CD4-positive, alpha-beta T cell (primary cell): ENCODE measurements around the gene DMRTA1. TPM values are rescaled to one million over a fixed set of nuclear protein-coding genes. Genes with fewer than 3 reads are reported as not detected.

Experiments
- ATAC-seq: fragments of 200-7000 bp; cut with Tn5 transposase; one replicate; pipeline ENCODE4 v1.10.0; 2022; ENCODE audit warnings: mild to moderate bottlenecking; ENCODE audit not compliant: poor library complexity
- CTCF ChIA-PET: fragments of 350-600 bp; sonication (Branson Sonifier 250); formaldehyde crosslinking; loops from one replicate; lab custom pipeline; 2021; ENCODE audit warnings: antibody characterized with exemption, inconsistent platforms; lab: Charles Lee
- POLR2A ChIA-PET: fragments of 350-600 bp; sonication (Branson Sonifier 250); formaldehyde crosslinking; loops from one replicate; lab custom pipeline; 2021; ENCODE audit warnings: antibody characterized with exemption, inconsistent platforms; lab: Charles Lee
- DNase-seq, 14 experiments: peaks; one replicate each; pipeline ENCODE4 v3.0.0-alpha.2; 2013 to 2020; ENCODE audit warnings: mixed read lengths in 2 of 14
- H3K27ac ChIP-seq, 2 donors: one replicate each; pipeline versions ENCODE4 v1.5.1 to v1.7.0; 2013; ENCODE audit warnings: low read length in 2 of 2, low read depth in 1 of 2, mild to moderate bottlenecking in 1 of 2
- H3K27me3 ChIP-seq, 2 experiments: 1 replicate in 1 of 2; 2 replicates in 1 of 2; pipeline versions ENCODE4 v1.6.1 to v1.7.0; 2013; ENCODE audit warnings: low read length in 2 of 2, control low read depth in 1 of 2, mild to moderate bottlenecking in 1 of 2, moderate library complexity in 1 of 2; ENCODE audit not compliant: insufficient read depth in 2 of 2, control insufficient read depth in 1 of 2
- H3K36me3 ChIP-seq: one replicate; pipeline ENCODE4 v1.6.1; 2013; ENCODE audit warnings: low read length, control low read depth; ENCODE audit not compliant: insufficient read depth
- H3K4me1 ChIP-seq: one replicate; pipeline ENCODE4 v1.6.1; 2013; ENCODE audit warnings: low read length, control low read depth; ENCODE audit not compliant: insufficient read depth
- H3K4me3 ChIP-seq: one replicate; pipeline ENCODE4 v1.5.1; 2013; ENCODE audit warnings: mild to moderate bottlenecking, low read length, moderate library complexity
- H3K9me3 ChIP-seq, 2 experiments: 1 replicate in 1 of 2; 2 replicates in 1 of 2; pipeline versions ENCODE4 v1.6.1 to v1.7.0; 2013; ENCODE audit warnings: low read length in 2 of 2, mild to moderate bottlenecking in 2 of 2, control low read depth in 1 of 2, moderate library complexity in 1 of 2; ENCODE audit not compliant: control insufficient read depth in 1 of 2, insufficient read depth in 1 of 2
- H3K27ac Mint-ChIP-seq: one replicate; pipeline ENCODE4 v1.8.0; 2020; ENCODE audit warnings: mixed read lengths
- H3K27me3 Mint-ChIP-seq: one replicate; pipeline ENCODE4 v1.8.0; 2021; ENCODE audit warnings: mixed read lengths
- H3K36me3 Mint-ChIP-seq: one replicate; pipeline ENCODE4 v1.8.0; 2021; ENCODE audit warnings: low read depth, mixed read lengths
- H3K4me1 Mint-ChIP-seq: one replicate; pipeline ENCODE4 v1.8.0; 2021; ENCODE audit warnings: low read depth, mixed read lengths
- H3K4me3 Mint-ChIP-seq: one replicate; pipeline ENCODE4 v1.8.0; 2020; ENCODE audit warnings: mild to moderate bottlenecking, mixed read lengths
- H3K9me3 Mint-ChIP-seq: one replicate; pipeline ENCODE4 v1.8.0; 2020; ENCODE audit warnings: mixed read lengths
- intact Hi-C, 2 experiments: fragments of 100-400 bp; cut with DNase I in 1 of 2; cut with micrococcal nuclease in 1 of 2; formaldehyde crosslinking; loops; one replicate each; pipeline versions ENCODE4 v1.15.1 to v1.9.0; 2023 to 2025; cut with DNase I, micrococcal nuclease
- total RNA-seq, 174 experiments: library from RNA in 2 of 174; stranded (reverse) in 2 of 174; gene quantifications; one replicate each; pipeline ENCODE4 v1.2.3 and lab custom pipeline; 2021 to 2026
- TF ChIP-seq, protein P1 (sequence below): fragments of 200-600 bp; IDR thresholded peaks from one replicate; pipeline ENCODE4 v1.8.0; 2022; ENCODE audit warnings: antibody characterized with exemption, mild to moderate bottlenecking

DMRTA1 gene
- total RNA-seq, 2 experiments from 2014 or later = not detected

DNA sequence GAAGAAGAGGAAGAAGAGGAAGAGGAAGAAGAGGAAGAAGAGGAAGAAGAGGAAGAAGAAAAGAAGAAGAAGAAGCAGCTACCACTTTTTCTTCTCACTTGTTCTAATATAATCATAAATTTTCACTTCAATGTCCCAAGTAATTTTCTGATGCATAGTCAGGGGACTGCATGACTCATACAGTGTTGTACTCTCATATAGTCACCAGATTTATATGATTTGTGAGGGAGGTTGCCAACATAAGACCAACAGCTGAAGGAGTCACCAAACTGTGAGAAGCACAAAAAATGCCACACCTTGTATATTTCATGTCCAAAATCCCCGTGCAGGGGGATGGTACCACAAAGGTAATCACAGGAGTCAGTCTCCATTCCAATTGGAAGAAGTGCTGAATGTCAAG is 32.7 kb upstream of the DMRTA1 start:
- no peaks in the 10 kb centered on the region for H3K36me3 Mint-ChIP-seq
- intact Hi-C loops = no loop called here
- CTCF ChIA-PET = no interaction called here
- no peak for ATAC-seq
- H3K4me1 Mint-ChIP-seq = no peaks in the 10 kb centered on the region
- no peak overlapping the region for H3K4me3 ChIP-seq
- POLR2A ChIA-PET = no interaction called here
- no peaks in the 10 kb centered on the region for H3K9me3 Mint-ChIP-seq
- no peak overlapping the region for H3K4me3 Mint-ChIP-seq
- H3K27ac ChIP-seq = no peak overlapping the region
- H3K4me1 ChIP-seq = no peaks in the 10 kb centered on the region
- DNase-seq = no peak
- no peaks in the 10 kb centered on the region for H3K27me3 ChIP-seq
- peaks cover 0 to 5% of the 10 kb centered on the region in 2 experiments for H3K9me3 ChIP-seq
- TF ChIP-seq, protein P1, sequence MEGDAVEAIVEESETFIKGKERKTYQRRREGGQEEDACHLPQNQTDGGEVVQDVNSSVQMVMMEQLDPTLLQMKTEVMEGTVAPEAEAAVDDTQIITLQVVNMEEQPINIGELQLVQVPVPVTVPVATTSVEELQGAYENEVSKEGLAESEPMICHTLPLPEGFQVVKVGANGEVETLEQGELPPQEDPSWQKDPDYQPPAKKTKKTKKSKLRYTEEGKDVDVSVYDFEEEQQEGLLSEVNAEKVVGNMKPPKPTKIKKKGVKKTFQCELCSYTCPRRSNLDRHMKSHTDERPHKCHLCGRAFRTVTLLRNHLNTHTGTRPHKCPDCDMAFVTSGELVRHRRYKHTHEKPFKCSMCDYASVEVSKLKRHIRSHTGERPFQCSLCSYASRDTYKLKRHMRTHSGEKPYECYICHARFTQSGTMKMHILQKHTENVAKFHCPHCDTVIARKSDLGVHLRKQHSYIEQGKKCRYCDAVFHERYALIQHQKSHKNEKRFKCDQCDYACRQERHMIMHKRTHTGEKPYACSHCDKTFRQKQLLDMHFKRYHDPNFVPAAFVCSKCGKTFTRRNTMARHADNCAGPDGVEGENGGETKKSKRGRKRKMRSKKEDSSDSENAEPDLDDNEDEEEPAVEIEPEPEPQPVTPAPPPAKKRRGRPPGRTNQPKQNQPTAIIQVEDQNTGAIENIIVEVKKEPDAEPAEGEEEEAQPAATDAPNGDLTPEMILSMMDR = no peak
- H3K36me3 ChIP-seq = no peaks in the 10 kb centered on the region
- no peaks in the 10 kb centered on the region for H3K27me3 Mint-ChIP-seq
- H3K27ac Mint-ChIP-seq = no peak overlapping the region

DNA sequence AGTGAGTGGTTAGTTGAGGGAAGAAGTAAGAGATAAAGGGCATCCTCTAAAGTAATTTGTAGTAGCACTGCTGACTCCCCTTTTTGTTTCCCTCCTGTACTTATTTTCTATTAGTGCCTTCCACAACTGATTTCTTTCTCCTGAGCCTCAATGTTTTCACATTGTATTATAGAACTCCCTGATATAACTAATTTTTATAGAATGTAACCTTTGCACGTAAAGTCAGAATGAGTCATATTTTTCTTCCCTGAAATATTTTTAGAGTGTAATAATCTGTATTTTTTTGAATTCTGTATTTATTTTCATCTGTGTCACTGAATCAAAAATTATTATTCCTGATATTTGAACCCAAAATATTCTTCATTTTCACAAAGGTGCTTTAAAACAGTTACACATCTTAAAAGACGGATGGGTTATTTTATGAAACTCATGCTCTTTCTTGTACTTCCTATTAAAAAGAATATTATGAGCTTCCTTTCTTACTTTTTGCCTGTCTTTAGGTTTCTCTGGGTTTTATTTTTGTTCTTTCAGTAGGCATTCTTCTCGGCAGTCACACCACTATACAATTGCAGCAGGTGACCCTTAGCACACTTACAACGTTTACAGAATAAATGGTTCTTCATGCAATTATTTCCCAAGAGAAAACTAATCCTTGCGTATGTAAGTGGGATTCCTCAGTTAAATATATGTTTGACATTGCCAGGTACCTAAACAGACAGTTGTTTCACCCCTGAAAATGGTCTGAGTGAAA is 30.5 kb upstream of the DMRTA1 start:
- H3K9me3 ChIP-seq = peaks cover 0 to 5% of the 10 kb centered on the region in 2 experiments
- no peaks in the 10 kb centered on the region for H3K27me3 Mint-ChIP-seq
- H3K27ac Mint-ChIP-seq = no peak overlapping the region
- TF ChIP-seq, protein P1 = no peak
- no peaks in the 10 kb centered on the region for H3K4me1 Mint-ChIP-seq
- no peak for ATAC-seq
- DNase-seq = no peak
- H3K4me3 Mint-ChIP-seq = no peak overlapping the region
- H3K36me3 Mint-ChIP-seq = no peaks in the 10 kb centered on the region
- ChIA-PET POLR2A (no interaction called here), CTCF (no interaction called here)
- H3K27ac ChIP-seq = no peak overlapping the region
- H3K4me1 ChIP-seq = no peaks in the 10 kb centered on the region
- intact Hi-C loops = no loop called here
- H3K9me3 Mint-ChIP-seq = no peaks in the 10 kb centered on the region
- H3K4me3 ChIP-seq = no peak overlapping the region
- no peaks in the 10 kb centered on the region for H3K27me3 ChIP-seq
- no peaks in the 10 kb centered on the region for H3K36me3 ChIP-seq

DNA sequence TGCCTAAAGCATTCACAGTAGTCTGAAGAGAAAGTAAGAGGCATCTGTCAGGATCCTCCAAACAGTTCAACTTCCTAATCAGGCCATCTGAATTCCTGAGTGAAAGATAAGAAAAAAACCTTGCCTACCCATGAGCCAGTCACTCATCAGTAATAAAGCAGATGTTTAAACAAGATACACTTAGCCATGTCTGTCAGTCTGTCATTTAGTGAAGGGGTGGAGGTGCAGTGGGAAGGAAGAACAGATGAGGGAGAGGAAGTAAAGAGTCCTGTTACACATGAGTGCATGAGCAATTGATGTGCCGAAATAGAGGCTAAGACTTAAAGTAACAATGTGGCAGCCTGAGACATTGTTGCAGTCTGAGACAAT is 29.9 kb upstream of the DMRTA1 start:
- ChIA-PET POLR2A (no interaction called here), CTCF (no interaction called here)
- Histone ChIP-seq H3K36me3 (no peaks in the 10 kb centered on the region), H3K4me1 (no peaks in the 10 kb centered on the region), H3K27ac (no peak overlapping the region), H3K9me3 (peaks cover 0 to 5% of the 10 kb centered on the region in 2 experiments), H3K27me3 (no peaks in the 10 kb centered on the region), H3K4me3 (no peak overlapping the region)
- intact Hi-C loops = no loop called here
- TF ChIP-seq, protein P1 = no peak
- no peak overlapping the region for H3K4me3 Mint-ChIP-seq
- DNase-seq = no peak
- no peaks in the 10 kb centered on the region for H3K4me1 Mint-ChIP-seq
- no peak overlapping the region for H3K27ac Mint-ChIP-seq
- H3K9me3 Mint-ChIP-seq = no peaks in the 10 kb centered on the region
- ATAC-seq = no peak
- no peaks in the 10 kb centered on the region for H3K36me3 Mint-ChIP-seq
- no peaks in the 10 kb centered on the region for H3K27me3 Mint-ChIP-seq
